Stomach (tissue), 4 donors: ENCODE results near the gene EIF3D.

Experiments
- EP300 ChIP-seq: sonication (generic); formaldehyde crosslinking; IDR thresholded peaks from one replicate; pipeline ENCODE4 v1.6.1; 2017; ENCODE audit warnings: antibody characterized with exemption
- POLR2A ChIP-seq, 4 donors: fragments of 450-650 bp; IDR thresholded peaks; one replicate each; pipeline ENCODE4 v1.6.1; 2016; ENCODE audit warnings: antibody characterized with exemption in 4 of 4, control low read depth in 2 of 4, mild to moderate bottlenecking in 1 of 4, moderate library complexity in 1 of 4
- POLR2AphosphoS5 ChIP-seq, 3 donors: sonication (generic); formaldehyde crosslinking; IDR thresholded peaks; one replicate each; pipeline ENCODE4 v1.6.1; 2016; ENCODE audit warnings: antibody characterized with exemption in 3 of 3

GRCh38 chr22:36478966-36479365 is 50.0 kb downstream of the EIF3D start:
- TF ChIP-seq EP300: no peak
- TF ChIP-seq POLR2AphosphoS5 (IDR thresholded peaks at IDR 0.05): no peak
- no peak for TF ChIP-seq POLR2A (IDR thresholded peaks at IDR 0.05)
